Cardiac atrium fibroblast (primary cell): ENCODE measurements around the gene AMD1. TPM values are rescaled to one million over a fixed set of nuclear protein-coding genes. Genes with fewer than 3 reads are reported as not detected.

Experiments
- total RNA-seq: library from RNA; depleted of rRNA; stranded (reverse); fragments of >200 nt; gene quantifications from 2 replicates; pipeline ENCODE4 v1.2.3, GENCODE V29; 2015

Gene AMD1
- 36.5 and 54.4 TPM in 2 replicates for total RNA-seq

GRCh38 chr6:110873981-110874879, at the start of gene AMD1:
Gene AMD1 (plus strand): TSS chr6:110874785. CDS start chr6:110875106, 321 bp downstream.

Other genes with a start within 250 kb of the AMD1 start
- 6.9 and 10.0 TPM in 2 replicates for gene CDK19, start 59.3 kb upstream of the AMD1 start, total RNA-seq
- gene GTF3C6, start 83.9 kb downstream of the AMD1 start, total RNA-seq, result 40.5 and 46.9 TPM in 2 replicates
- 29.4 and 33.5 TPM in 2 replicates for gene RPF2, start 107.3 kb downstream of the AMD1 start, total RNA-seq
- not detected in 2 replicates for gene SLC16A10, start 212.7 kb downstream of the AMD1 start, total RNA-seq